ENCODE results near the gene TGFBR2. TPM values are rescaled to one million over a fixed set of nuclear protein-coding genes. Genes with fewer than 3 reads are reported as not detected.

The TGFBR2 gene
- total RNA-seq, 1 donor from 2014 or later: 39.9 TPM

GRCh38 chr3:30615615-30616346, 9.4 kb downstream of the TGFBR2 start:
- no peaks in the 10 kb centered on the region for H3K27me3 ChIP-seq (ENCODE audit: insufficient read depth, low read length)
- H3K4me2 ChIP-seq (ENCODE audit: low read length): peak overlapping the region; percentile 23
- peaks cover 31% of the 10 kb centered on the region for H3K4me1 ChIP-seq (ENCODE audit: insufficient read depth, low read length)
- no peaks in the 10 kb centered on the region for H3K36me3 ChIP-seq (ENCODE audit: insufficient read depth, low read length)
- no peak for FAIRE-seq
- no peak overlapping the region for H3K4me3 ChIP-seq (ENCODE audit: insufficient read depth, low read depth, low read length)
- no peak for DNase-seq (ENCODE audit: low read depth)
- no peaks in the 10 kb centered on the region for H3K9me3 ChIP-seq (ENCODE audit: insufficient read depth, low read depth, low read length)
- no peak overlapping the region for H2AFZ ChIP-seq (ENCODE audit: low read depth, low read length)
- Mint-ChIP-seq H3K4me1 (ENCODE audit: low read depth, unreplicated experiment) (peaks cover 57% of the 10 kb centered on the region), H3K4me3 (ENCODE audit: unreplicated experiment) (no peak overlapping the region), H3K36me3 (ENCODE audit: low read depth, unreplicated experiment) (peaks cover 3% of the 10 kb centered on the region), H3K9me3 (ENCODE audit: unreplicated experiment) (no peaks in the 10 kb centered on the region), H3K27ac (ENCODE audit: unreplicated experiment) (no peak overlapping the region), H3K27me3 (ENCODE audit: low read depth, unreplicated experiment) (no peaks in the 10 kb centered on the region)
- peaks cover 70% of the 10 kb centered on the region for H4K20me1 ChIP-seq (ENCODE audit: insufficient read depth, low read length)
- H3K79me2 ChIP-seq (ENCODE audit: insufficient read depth, low read length): peaks cover 99% of the 10 kb centered on the region
- no peak overlapping the region for H3K9ac ChIP-seq (ENCODE audit: low read length)
- no peak overlapping the region for H3K27ac ChIP-seq (ENCODE audit: low read depth, low read length)
- TF ChIP-seq CTCF (IDR thresholded peaks at IDR 0.05; ENCODE audit: insufficient read depth, low read depth, low read length) (no peak), EZH2 (IDR thresholded peaks at IDR 0.05; ENCODE audit: insufficient read depth, low read length) (no peak)

- no peaks in the 10 kb centered on the region for H3K9me3 Mint-ChIP-seq (ENCODE audit: unreplicated experiment)
- no peaks in the 10 kb centered on the region for H3K36me3 ChIP-seq (ENCODE audit: insufficient read depth, low read length)
- TF ChIP-seq EZH2 (IDR thresholded peaks at IDR 0.05; ENCODE audit: insufficient read depth, low read length): no peak
- TF ChIP-seq CTCF (IDR thresholded peaks at IDR 0.05; ENCODE audit: insufficient read depth, low read depth, low read length): no peak
- no peak overlapping the region for H3K27ac Mint-ChIP-seq (ENCODE audit: unreplicated experiment)
- DNase-seq (ENCODE audit: low read depth) (no peak), FAIRE-seq (no peak)
- H3K27me3 ChIP-seq (ENCODE audit: insufficient read depth, low read length): no peaks in the 10 kb centered on the region
- peaks cover 26% of the 10 kb centered on the region for H3K4me1 ChIP-seq (ENCODE audit: insufficient read depth, low read length)
- H3K4me1 Mint-ChIP-seq (ENCODE audit: low read depth, unreplicated experiment): peaks cover 54% of the 10 kb centered on the region
- no peaks in the 10 kb centered on the region for H3K27me3 Mint-ChIP-seq (ENCODE audit: low read depth, unreplicated experiment)
- peaks cover 5% of the 10 kb centered on the region for H3K36me3 Mint-ChIP-seq (ENCODE audit: low read depth, unreplicated experiment)
- H3K9me3 ChIP-seq (ENCODE audit: insufficient read depth, low read depth, low read length): no peaks in the 10 kb centered on the region
- H3K4me3 ChIP-seq (ENCODE audit: insufficient read depth, low read depth, low read length): no peak overlapping the region
- H3K4me3 Mint-ChIP-seq (ENCODE audit: unreplicated experiment): no peak overlapping the region
- H2AFZ ChIP-seq (ENCODE audit: low read depth, low read length): no peak overlapping the region
- peaks cover 99% of the 10 kb centered on the region for H3K79me2 ChIP-seq (ENCODE audit: insufficient read depth, low read length)
- no peak overlapping the region for H3K9ac ChIP-seq (ENCODE audit: low read length)
- H3K4me2 ChIP-seq (ENCODE audit: low read length): peak overlapping the region; percentile 23
- H4K20me1 ChIP-seq (ENCODE audit: insufficient read depth, low read length): peaks cover 66% of the 10 kb centered on the region
- H3K27ac ChIP-seq (ENCODE audit: low read depth, low read length): no peak overlapping the region
These were observed 10.1 kb downstream of the TGFBR2 start for GRCh38 chr3:30616347-30617027.

GRCh38 chr3:30617069-30617468, 10.7 kb downstream of the TGFBR2 start:
- no peak for FAIRE-seq
- H3K27ac ChIP-seq (ENCODE audit: low read depth, low read length): no peak overlapping the region
- DNase-seq (ENCODE audit: low read depth): no peak

More at GRCh38 chr3:30617069-30617468, 10.7 kb downstream of the TGFBR2 start:
- H3K4me3 ChIP-seq (ENCODE audit: insufficient read depth, low read depth, low read length): no peak overlapping the region
- peaks cover 60% of the 10 kb centered on the region for H4K20me1 ChIP-seq (ENCODE audit: insufficient read depth, low read length)
- no peak overlapping the region for H3K9ac ChIP-seq (ENCODE audit: low read length)
- peaks cover 21% of the 10 kb centered on the region for H3K4me1 ChIP-seq (ENCODE audit: insufficient read depth, low read length)
- H3K4me1 Mint-ChIP-seq (ENCODE audit: low read depth, unreplicated experiment): peaks cover 49% of the 10 kb centered on the region
- H3K9me3 ChIP-seq (ENCODE audit: insufficient read depth, low read depth, low read length): no peaks in the 10 kb centered on the region
- H3K36me3 Mint-ChIP-seq (ENCODE audit: low read depth, unreplicated experiment): peaks cover 5% of the 10 kb centered on the region
- H3K27ac Mint-ChIP-seq (ENCODE audit: unreplicated experiment): no peak overlapping the region
- H3K4me2 ChIP-seq (ENCODE audit: low read length): no peak overlapping the region
- no peaks in the 10 kb centered on the region for H3K27me3 ChIP-seq (ENCODE audit: insufficient read depth, low read length)
- H3K36me3 ChIP-seq (ENCODE audit: insufficient read depth, low read length): no peaks in the 10 kb centered on the region
- H3K9me3 Mint-ChIP-seq (ENCODE audit: unreplicated experiment): no peaks in the 10 kb centered on the region
- peaks cover 99% of the 10 kb centered on the region for H3K79me2 ChIP-seq (ENCODE audit: insufficient read depth, low read length)
- no peak overlapping the region for H3K4me3 Mint-ChIP-seq (ENCODE audit: unreplicated experiment)
- H3K27me3 Mint-ChIP-seq (ENCODE audit: low read depth, unreplicated experiment): no peaks in the 10 kb centered on the region
- no peak overlapping the region for H2AFZ ChIP-seq (ENCODE audit: low read depth, low read length)
- no peak for TF ChIP-seq EZH2 (IDR thresholded peaks at IDR 0.05; ENCODE audit: insufficient read depth, low read length)
- no peak for TF ChIP-seq CTCF (IDR thresholded peaks at IDR 0.05; ENCODE audit: insufficient read depth, low read depth, low read length)
